Stimulated activated CD8-positive, alpha-beta memory T cell treated with anti-CD3 and anti-CD28 coated beads, Interleukin-7, amount 100 ng/mL, for 1 hour (primary cell): ENCODE data around the gene MSRB1.
"Not testable (repeated sequence)": the region's sequence is repeated elsewhere in the genome, so short reads cannot be mapped to it uniquely, and the experiment has no call there.

Experiments used
- DNase-seq, 2 donors: peaks; one replicate each; pipeline ENCODE4 v3.0.0-alpha.2; 2020; ENCODE audit warnings: low read depth in 2 of 2

The MSRB1 gene

DNA sequence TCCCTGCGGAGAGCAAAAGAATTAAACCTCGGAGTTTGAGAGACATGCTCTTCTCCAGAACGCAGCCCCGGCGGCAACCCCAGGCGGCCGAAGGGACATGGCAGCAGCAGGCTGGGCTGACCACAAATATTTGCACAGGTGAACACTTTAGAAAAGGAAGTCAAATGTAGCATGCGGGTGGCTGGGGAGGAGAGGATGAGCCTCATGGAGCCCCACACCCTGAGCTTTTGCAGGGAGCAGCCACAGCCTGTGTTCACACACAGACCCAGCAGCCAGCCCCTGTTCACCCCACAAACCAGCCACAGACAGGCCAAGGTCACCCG, 42.6 kb downstream of the MSRB1 start:
- DNase-seq, result no peak

DNA sequence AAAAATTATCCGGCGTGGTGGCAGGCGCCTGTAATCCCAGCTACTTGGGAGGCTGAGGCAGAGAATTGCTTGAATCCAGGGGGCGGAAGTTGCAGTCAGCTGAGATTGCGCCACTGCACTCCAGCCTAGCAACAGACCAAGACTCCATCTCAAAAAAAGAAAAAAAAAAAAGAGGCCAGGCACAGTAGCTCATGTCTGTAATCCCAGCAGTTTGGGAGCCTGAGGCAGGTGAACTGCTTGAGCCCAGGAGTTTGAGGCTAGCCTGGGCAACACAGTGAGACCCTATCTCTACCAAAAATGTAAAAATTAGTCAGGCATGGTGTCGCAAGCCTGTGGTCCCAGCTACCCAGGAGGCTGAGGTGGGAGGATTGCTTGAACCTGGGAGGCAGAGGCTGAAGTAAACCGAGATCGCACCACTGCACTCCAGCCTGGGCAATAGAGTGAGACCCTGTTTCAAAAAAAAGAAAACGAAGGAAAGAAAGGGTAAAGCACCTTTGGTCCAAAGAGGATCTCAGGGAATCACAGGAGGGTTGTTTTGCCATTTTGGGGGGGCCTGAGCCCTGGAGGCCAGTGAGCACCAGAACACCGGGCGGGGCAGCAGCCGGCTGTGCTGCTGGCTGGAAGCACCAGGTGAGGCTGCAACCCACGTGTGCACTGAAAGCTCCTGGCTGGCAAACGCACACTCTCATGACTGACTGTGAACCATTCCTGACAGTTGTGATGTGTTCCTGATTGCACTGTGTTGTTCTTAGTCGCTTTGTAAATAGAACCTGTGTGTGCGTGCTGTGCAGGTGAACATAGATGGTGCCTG, 43.2 kb downstream of the MSRB1 start:
- no peak for DNase-seq

DNA sequence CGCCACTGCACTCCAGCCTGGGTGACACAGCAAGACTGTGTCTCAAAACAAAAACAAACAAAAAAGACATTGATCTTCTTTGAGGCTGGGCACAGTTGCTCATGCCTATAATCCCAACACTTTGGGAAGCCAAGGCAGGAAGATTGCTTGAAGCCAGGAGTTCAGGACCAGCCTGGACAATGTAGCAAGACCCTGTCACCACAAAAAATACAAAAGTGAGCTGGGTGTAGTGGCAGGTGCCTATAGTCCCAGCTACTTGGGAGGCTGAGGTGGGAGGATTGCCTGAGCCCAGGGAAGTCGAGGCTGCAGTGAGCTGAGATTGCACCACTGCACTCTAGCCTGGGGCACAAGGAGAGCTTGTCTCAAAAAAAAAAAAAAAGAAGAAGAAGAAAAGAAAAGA, 45.3 kb downstream of the MSRB1 start:
- not testable (repeated sequence) for DNase-seq

DNA sequence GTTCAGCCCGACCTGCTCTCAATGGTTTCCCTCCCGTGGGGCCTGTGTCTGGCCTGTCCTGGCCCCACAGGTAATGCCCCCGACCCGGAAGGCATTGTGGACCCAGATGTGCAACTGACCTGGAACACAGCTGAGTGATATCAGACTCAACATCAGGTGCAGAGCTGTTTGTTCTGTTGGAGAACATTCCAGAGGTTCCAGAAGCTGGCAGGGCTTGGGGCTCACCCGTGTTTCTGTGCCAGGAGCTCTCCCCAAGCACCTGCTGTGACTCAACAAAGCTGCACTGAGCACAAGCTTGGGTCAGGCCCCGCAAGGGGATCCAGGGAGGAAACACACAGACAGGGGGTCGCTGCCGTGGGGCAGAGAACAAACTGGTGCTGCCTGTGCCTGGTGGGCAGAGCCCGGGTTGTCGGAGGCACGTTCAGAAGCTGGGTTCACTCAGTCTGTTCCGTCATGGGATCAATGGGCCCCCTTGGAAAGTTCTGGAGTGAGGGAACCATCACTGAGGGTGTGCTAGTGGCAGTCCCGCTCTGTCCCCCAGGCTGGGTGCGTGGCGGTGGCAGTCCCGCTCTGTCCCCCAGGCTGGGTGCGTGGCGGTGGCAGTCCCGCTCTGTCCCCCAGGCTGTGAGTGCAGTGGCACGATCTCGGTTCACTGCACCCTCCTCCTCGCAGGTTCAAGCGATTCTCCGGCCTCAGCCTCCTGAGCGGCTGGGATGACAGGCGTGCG, 46.9 kb downstream of the MSRB1 start:
- no peak for DNase-seq

DNA sequence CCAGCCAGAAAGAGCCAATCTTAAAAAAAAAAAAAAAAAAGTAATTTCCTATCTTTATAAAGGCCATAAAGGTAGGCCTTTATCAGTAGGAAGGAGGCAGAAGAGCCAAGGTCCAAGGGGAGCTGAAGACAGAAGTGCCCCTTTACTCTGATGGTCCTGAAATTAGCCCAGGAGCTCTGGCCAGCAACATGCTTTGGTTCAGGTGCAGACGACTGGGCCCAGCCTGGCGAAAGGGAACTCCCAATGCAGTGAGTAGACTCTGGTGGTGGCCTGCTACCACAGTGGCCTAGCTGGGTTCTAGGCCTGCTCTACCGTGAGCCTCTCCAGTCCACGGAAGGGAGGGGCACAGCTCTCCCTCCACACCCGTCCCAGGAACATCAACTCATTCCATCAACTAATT, 47.9 kb downstream of the MSRB1 start:
- no peak for DNase-seq

DNA sequence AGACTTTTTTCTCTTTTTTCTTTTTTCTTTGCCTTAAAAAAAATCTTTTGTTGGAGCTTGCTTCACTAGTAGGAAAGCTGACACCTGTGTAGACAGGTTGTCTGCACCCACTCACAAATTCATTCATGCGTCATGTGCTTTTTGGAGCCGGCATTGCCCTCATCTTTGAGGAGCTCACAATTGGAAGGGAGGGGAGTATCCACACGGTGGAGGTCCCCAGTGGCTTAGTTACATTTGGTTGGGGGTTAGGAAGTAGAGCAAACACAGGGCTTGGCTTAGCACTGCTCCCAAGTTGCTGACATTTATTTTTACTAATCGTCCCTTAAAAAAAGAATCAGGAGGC, 52.3 kb downstream of the MSRB1 start:
- DNase-seq, result no peak

DNA sequence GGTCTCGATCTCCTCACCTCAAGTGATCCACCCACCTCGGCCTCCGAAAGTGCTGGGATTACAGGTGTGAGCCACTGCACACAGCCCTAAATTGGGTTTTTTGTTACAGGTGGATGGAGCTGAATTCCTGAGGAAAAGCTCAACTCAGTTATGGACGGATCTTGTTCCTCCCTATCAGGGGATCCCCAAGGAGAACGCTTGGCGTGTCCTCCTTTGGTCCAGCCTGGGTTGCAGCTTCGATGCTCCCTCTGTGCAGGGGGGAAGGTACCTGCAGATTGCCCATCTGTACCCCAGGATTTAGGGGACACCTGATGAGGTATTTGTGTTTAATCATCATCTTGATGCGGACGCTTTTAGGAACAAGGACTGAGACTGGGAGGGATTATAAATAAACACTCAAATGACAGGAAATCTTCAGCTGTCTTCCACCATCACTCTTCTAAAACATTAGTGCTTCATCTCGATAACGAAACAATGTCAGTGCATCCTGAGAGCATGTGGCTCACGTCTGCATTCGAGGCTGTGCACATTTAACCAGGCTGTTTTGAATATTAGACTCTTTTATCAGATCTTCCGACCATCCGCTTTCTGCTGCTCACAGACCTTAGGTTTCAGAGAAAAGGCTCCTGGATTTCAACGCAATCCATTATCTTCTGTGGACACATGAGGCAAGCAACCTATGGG, 52.8 kb downstream of the MSRB1 start:
- no peak for DNase-seq
